ENCODE results near the gene MTUS2.

The MTUS2 gene

DNA sequence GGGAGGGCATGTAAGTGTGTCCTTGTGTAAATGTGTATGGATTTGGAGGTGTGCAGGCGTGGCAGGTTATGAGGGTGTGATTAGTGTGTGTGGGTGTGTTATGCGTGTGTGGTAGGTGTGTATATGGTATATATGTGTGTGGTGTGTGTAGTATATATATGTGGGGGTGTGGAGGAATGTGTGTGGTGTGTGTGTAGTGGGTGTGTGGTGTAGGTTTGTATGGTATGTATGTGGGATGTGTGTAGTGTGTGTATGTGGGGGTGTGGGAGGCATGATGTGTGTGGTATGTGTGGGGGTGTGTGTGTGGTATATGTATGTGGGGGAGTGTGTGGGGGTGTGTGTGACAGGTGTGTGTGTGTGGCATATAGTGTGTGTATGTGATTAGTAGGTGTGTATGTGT is 671.1 kb downstream of the MTUS2 start:
- Histone ChIP-seq H3K4me3 (replicated peaks; ENCODE audit: insufficient read depth, low read length) (no peak overlapping the region), H3K27me3 (ENCODE audit: insufficient read depth, poor library complexity, severe bottlenecking) (no peaks in the 10 kb centered on the region), H3K27ac (replicated peaks) (no peak overlapping the region)
- TF ChIP-seq REST (IDR thresholded peaks at IDR 0.05; ENCODE audit: insufficient replicate concordance, low read depth): no peak
- TF ChIP-seq CTCF (IDR thresholded peaks at IDR 0.05; ENCODE audit: insufficient read depth, low read length): no peak
- no peak for TF ChIP-seq POLR2AphosphoS5 (IDR thresholded peaks at IDR 0.05; ENCODE audit: low read depth)
- no peak for TF ChIP-seq SPI1 (IDR thresholded peaks at IDR 0.05; ENCODE audit: borderline replicate concordance, low read depth)
- TF ChIP-seq GABPA (IDR thresholded peaks at IDR 0.05; ENCODE audit: low read depth): no peak
- no peak for DNase-seq (ENCODE audit: low read depth in 1 of 2, low spot score in 1 of 2)

- TF ChIP-seq POLR2AphosphoS5 (IDR thresholded peaks at IDR 0.05; ENCODE audit: low read depth): no peak
- TF ChIP-seq SPI1 (IDR thresholded peaks at IDR 0.05; ENCODE audit: borderline replicate concordance, low read depth): no peak
- no peak for TF ChIP-seq GABPA (IDR thresholded peaks at IDR 0.05; ENCODE audit: low read depth)
- no peak for TF ChIP-seq CTCF (IDR thresholded peaks at IDR 0.05; ENCODE audit: insufficient read depth, low read length)
- TF ChIP-seq REST (IDR thresholded peaks at IDR 0.05; ENCODE audit: insufficient replicate concordance, low read depth): no peak
- no peak for DNase-seq (ENCODE audit: low read depth in 1 of 2, low spot score in 1 of 2)
- H3K27ac ChIP-seq (replicated peaks): no peak overlapping the region
- H3K27me3 ChIP-seq (ENCODE audit: insufficient read depth, poor library complexity, severe bottlenecking): no peaks in the 10 kb centered on the region
- H3K4me3 ChIP-seq (replicated peaks; ENCODE audit: insufficient read depth, low read length): no peak overlapping the region
These were observed 673.7 kb downstream of the MTUS2 start for GRCh38 chr13:29493796-29494195.

DNA sequence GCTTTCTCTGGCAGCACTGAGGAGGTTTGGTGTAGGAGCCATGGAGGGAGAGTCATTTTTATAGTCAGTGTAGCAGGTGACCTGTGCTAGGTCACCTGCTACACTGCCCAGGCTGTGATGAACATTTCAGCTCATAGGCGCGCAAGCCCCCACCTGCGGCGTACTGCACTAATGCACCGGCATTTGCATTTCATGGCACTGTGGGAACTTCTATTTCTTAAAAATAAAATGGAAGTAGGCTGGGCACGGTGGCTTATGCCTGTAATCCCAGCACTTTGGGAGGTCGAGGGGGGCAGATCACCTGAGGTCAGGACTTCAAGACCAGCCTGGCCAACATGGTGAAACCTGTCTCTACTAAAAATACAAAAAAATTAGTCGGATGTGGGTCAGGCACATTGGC is 674.4 kb downstream of the MTUS2 start:
- TF ChIP-seq GABPA (IDR thresholded peaks at IDR 0.05; ENCODE audit: low read depth) (no peak), POLR2AphosphoS5 (IDR thresholded peaks at IDR 0.05; ENCODE audit: low read depth) (no peak), CTCF (IDR thresholded peaks at IDR 0.05; ENCODE audit: insufficient read depth, low read length) (no peak), SPI1 (IDR thresholded peaks at IDR 0.05; ENCODE audit: borderline replicate concordance, low read depth) (no peak), REST (IDR thresholded peaks at IDR 0.05; ENCODE audit: insufficient replicate concordance, low read depth) (no peak)
- DNase-seq (ENCODE audit: low read depth in 1 of 2, low spot score in 1 of 2): no peak
- H3K4me3 ChIP-seq (replicated peaks; ENCODE audit: insufficient read depth, low read length): no peak overlapping the region
- H3K27me3 ChIP-seq (ENCODE audit: insufficient read depth, poor library complexity, severe bottlenecking): no peaks in the 10 kb centered on the region
- H3K27ac ChIP-seq (replicated peaks): no peak overlapping the region

All from HL-60 (cell line).